GM12878 (cell line): ENCODE results near the gene ADAMTS3.

ENCODE experiments used
- ATF3 ChIP-seq: IDR thresholded peaks from 2 replicates; pipeline ENCODE4 v1.6.1; 2011; ENCODE audit warnings: low read depth, mild to moderate bottlenecking, low read length, moderate library complexity, borderline replicate concordance; ENCODE audit errors: extremely low read depth
- CHD2 ChIP-seq: IDR thresholded peaks from 2 replicates; pipeline ENCODE4 v1.6.1; 2011; ENCODE audit warnings: low read depth, low read length, improper control_type of control experiment, borderline replicate concordance
- CTCF ChIP-seq, 3 experiments: IDR thresholded peaks in 2 of 3; conservative IDR thresholded peaks in 1 of 3; 2 replicates each; pipeline ENCODE4 v1.5.1; 2011; ENCODE audit warnings: low read depth in 3 of 3, low read length in 3 of 3, mild to moderate bottlenecking in 3 of 3, control low read depth in 2 of 3, moderate library complexity in 2 of 3, inconsistent platforms in 1 of 3, mixed read lengths in 1 of 3; ENCODE audit not compliant: control insufficient read depth in 2 of 3, insufficient read depth in 1 of 3; ENCODE audit errors: extremely low read depth in 1 of 3
- POLR2A ChIP-seq: IDR thresholded peaks from 2 replicates; pipeline ENCODE4 v1.6.1; 2011; ENCODE audit warnings: low read depth, mild to moderate bottlenecking, low read length
- RELB ChIP-seq: fragments of 450-650 bp; IDR thresholded peaks from 2 replicates; pipeline ENCODE4 v1.6.1; 2017; ENCODE audit warnings: low read depth, mild to moderate bottlenecking, moderate library complexity
- SKIL ChIP-seq: fragments of 450-650 bp; IDR thresholded peaks from 2 replicates; pipeline ENCODE4 v1.6.1; 2017; ENCODE audit warnings: mild to moderate bottlenecking, low read depth, inconsistent platforms; ENCODE audit not compliant: poor library complexity, severe bottlenecking
- SMAD5 ChIP-seq: IDR thresholded peaks from 2 replicates; pipeline ENCODE4 v1.6.1; 2016; ENCODE audit warnings: antibody characterized with exemption, low read depth
- YY1 ChIP-seq: IDR thresholded peaks from 2 replicates; pipeline ENCODE4 v1.6.1; 2011; ENCODE audit warnings: low read depth, mild to moderate bottlenecking, low read length
- ZNF622 ChIP-seq: fragments of 450-650 bp; IDR thresholded peaks from 2 replicates; pipeline ENCODE4 v1.6.1; 2017; ENCODE audit warnings: mild to moderate bottlenecking, inconsistent platforms
- ZSCAN29 ChIP-seq: fragments of 450-650 bp; IDR thresholded peaks from 2 replicates; pipeline ENCODE4 v1.6.1; 2017; ENCODE audit warnings: mild to moderate bottlenecking, moderate library complexity

- TF ChIP-seq SMAD5 (no peak), CHD2 (no peak), RELB (no peak), CTCF (IDR thresholded peaks at IDR 0.05 in 2 of 3, conservative IDR thresholded peaks at IDR 0.05 in 1 of 3; ENCODE audit: control insufficient read depth in 2 of 3, extremely low read depth in 1 of 3, insufficient read depth in 1 of 3, low read depth in 3 of 3, low read length in 3 of 3) (no peak), ZNF622 (no peak), POLR2A (no peak), YY1 (no peak), SKIL (no peak), ATF3 (no peak), ZSCAN29 (no peak)
Measured at GRCh38 chr4:72348701-72349100, 220.3 kb downstream of the ADAMTS3 start.
